ENCODE measurements around the gene RASAL2.
"Not testable (repeated sequence)": the region's sequence is repeated elsewhere in the genome, so short reads cannot be mapped to it uniquely, and the experiment has no call there.

- not testable (repeated sequence) for TF ChIP-seq CTCF, POLR2A (IDR thresholded peaks at IDR 0.05)
Observed at GRCh38 chr1:178202095-178202494, 108.2 kb downstream of the RASAL2 start.
